Embryonic facial prominence (tissue), 1 donor: Measurements from ENCODE around the gene ERBB4.

Source experiments
- DNase-seq: peaks from one replicate; pipeline ENCODE4 v3.0.0-alpha.2; 2016; ENCODE audit errors: extremely low spot score

The ERBB4 gene

GRCh38 chr2:211347328-211347727 lies 1191.3 kb downstream of the ERBB4 start:
- DNase-seq: no peak

- no peak for DNase-seq
Observed at GRCh38 chr2:211344289-211344688, 1194.3 kb downstream of the ERBB4 start.

- no peak for DNase-seq
Observed at GRCh38 chr2:211333377-211333776, 1205.2 kb downstream of the ERBB4 start.

GRCh38 chr2:211331736-211332135 lies 1206.9 kb downstream of the ERBB4 start:
- DNase-seq: no peak

GRCh38 chr2:211329882-211330281 lies 1208.7 kb downstream of the ERBB4 start:
- DNase-seq: no peak

DNA sequence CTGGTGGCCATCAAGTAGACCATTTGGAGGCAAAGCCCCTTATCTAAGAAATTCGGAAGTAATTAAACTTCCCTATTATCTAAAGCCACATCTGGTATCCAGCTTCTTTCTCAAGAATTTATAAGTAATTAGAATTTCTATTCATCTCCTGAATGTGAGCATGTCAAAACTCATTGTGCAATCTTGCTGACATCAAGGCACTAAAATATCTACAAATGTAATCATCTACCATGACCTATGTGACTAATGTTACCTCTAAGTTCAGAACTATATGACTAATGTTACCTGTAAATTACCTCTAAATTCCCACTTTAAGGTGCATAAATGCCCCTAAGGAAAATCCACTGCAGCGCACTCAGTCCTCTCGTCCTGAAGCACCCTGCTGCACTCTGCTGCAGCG lies 1209.2 kb downstream of the ERBB4 start:
- DNase-seq: no peak

DNA sequence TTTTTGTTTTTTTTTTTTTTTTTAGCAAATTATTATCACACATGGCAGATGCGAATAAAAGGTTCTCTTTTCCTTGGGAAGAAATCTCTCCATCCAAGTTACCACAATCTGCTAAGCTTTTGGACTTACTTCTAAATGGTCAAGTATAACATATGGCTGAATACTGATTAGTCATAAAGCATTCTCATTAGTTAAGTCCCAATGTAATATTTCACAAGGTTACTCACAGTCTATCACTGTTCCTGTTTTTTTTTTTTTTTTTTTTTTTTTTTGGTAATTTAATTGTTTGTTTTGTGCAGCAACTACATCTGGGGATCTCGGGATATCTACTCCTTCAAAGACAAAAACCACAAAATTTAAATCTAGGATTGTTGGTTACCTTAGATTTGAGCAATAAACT lies 1210.5 kb downstream of the ERBB4 start:
- DNase-seq: no peak
